HG02981 (cell line): Measurements from ENCODE around the gene CCNI2.

Experiments
- ATAC-seq: cut with Tn5 transposase; IDR thresholded peaks from one replicate; pipeline ENCODE4 v1.9.1; 2021; ENCODE audit warnings: mild to moderate bottlenecking, moderate library complexity; ENCODE audit not compliant: unreplicated experiment

CCNI2 gene

DNA sequence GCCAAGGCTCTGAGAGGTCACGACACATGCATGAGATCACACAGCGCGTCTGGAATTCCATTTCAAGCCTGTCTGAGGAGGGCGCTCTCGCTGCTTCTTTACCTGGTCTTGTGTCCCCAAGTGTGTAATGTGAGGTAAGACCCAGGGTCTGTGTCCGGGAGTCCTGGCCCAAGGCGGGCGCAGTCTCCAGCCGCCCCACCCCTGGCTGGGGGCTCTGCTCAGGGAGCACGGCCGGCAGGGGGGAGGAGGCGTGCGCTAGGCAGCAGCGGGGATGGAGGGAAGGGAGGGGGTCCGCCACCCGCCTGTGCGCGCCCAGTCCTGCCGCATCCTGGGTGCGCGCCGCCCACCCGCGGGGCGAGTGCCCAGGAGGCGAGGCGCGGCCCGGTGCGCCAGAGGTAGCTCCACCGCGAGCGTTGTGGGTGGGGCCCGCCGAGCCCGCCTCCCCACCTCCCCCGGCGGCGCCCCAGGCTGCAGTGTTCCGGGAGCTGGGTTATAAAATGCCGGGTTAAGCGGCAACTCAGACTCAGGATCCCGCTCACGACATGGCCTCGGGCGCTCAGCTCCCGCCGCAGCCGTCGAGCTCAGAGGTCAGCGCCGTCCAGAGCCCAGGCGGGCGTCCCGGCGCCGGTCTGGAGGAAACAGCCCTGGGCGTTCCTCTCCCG is at the start of gene CCNI2:
Gene CCNI2, plus strand, starts transcription at position 473 of the 662 bp plus-strand sequence. Its CDS starts 70 bp downstream, at position 543.
- no peak for ATAC-seq

- no peak for ATAC-seq
Measured at GRCh38 chr5:132704875-132705274, 42.4 kb upstream of the CCNI2 start.

- ATAC-seq = no peak
Measured at GRCh38 chr5:132708645-132709044, 38.6 kb upstream of the CCNI2 start.

- no peak for ATAC-seq
Measured at GRCh38 chr5:132714456-132715307, 32.5 kb upstream of the CCNI2 start.

- no peak for ATAC-seq
Measured at GRCh38 chr5:132718544-132719312, 28.5 kb upstream of the CCNI2 start.

GRCh38 chr5:132725745-132726144 is 21.5 kb upstream of the CCNI2 start:
- ATAC-seq = no peak

DNA sequence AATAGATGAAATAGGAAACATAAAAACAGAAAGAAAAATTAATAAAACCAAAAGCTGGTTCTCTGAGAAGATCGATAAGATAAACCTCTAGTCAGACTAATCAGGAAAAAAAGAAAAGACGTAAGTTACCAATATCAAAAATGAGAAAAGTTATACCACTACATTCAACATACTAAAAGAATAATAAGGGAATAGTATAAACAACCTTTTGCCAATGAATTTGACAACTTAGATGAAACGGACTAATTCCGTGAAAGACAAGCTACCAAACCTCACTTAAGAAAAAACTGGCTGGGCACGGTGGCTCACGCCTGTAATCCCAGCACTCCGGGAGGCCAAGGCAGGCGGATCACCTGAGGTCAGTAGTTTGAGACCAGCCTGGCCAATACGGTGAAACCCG is 17.3 kb upstream of the CCNI2 start:
- ATAC-seq = no peak

- ATAC-seq = no peak
Measured at GRCh38 chr5:132733499-132734148, 13.6 kb upstream of the CCNI2 start.

DNA sequence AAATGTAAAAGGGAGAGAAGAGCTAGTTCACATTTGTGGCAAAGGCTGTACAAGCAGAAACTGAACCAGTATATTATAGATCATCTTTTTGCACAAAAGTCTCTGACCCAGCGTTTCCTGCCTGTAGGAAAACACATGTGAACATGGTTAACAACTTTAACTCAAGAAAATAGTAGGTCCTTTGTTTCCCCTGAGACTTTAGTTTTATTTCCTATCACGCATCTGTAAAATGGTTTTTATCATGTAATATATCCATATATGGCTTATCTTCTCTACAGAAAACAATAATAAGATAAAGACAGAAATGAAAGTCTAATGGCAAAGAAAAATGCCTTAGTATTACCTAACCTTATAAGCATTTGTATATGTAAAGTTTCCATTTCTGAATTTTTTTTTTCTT is 12.5 kb upstream of the CCNI2 start:
- ATAC-seq = no peak

DNA sequence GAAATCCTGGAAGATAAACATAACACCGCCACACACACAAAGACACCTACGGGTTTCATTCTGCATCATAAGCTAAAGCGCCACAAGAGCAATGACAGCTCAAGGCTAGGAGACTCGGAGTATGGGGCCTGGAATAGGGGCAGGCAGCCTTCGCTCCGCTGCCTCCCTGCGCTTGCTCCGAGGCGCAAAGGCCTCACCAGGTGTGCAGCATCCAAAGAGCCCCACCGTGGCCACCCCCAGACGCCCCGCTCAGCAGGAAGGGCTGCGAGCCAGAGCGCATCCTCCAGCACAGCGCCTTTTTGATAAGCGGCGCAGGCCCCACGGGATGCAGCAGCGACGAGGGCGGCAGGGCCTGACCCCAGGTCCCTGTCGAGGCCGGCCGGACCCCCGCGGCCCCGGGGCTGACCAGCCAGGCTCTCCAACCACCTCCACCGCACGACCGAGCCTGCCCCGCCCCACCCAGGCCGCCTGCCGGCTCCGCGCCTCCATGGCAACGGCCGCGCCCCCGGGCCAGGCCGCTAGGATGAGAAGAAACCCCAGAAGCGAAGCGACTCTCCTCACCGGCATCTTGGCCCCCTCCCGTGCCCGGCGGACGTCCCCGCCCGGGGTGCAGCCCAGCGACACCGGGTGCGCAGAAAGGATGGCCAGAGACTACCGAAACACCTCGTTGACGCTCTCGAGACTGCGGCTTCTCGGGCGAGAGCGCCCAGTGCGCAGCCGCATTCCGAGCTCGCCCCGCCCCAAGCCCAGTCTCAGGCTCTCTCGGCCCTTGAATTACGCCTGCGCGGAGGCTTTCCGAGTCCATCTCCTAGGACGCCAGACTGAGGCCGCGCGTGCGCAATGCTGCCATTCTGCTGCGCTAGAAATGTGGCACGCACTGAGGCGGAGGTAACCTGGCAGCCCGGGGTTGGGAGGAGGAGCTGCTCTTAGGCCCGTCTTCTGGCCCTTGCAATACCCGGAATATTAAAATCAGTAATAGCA is 10.1 kb upstream of the CCNI2 start, which contains the start of gene KIF3A:
Gene KIF3A, minus strand, starts transcription at position 694 of the 981 bp plus-strand sequence. Its CDS starts 127 bp downstream, at position 567.
- ATAC-seq = peak; percentile 85

DNA sequence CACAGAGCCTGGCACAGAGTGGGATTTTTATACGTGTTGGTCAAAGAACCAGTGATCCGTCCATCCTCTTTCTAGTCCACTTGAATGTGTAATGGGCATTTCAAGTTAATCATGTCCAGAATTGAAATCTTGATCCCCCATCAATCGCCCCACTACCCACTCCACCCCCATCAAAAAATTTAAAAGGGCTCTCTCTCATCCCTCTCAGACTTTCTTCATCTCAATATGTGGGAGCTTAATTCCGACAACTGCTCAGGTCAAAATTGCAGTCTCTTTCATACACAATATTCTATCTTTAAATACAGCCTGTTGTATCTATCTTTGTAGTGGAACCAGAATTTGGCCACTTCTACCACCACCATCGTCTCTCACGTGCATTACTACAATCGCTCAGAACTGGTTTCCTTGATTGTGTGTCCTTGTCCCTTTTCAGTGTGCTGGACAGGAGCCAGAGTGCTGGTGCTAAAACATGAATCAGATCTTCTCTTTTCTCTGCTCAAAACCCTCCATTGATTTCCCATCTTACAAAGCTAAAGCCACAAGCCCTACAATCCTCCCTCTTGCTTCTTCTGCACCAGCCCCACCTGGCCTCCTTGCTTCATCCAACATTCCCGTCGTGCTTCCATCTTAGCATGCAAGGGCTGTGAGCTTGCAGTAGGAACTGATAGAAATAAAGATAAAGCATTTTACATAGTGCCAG is 9.1 kb upstream of the CCNI2 start:
- ATAC-seq = no peak

DNA sequence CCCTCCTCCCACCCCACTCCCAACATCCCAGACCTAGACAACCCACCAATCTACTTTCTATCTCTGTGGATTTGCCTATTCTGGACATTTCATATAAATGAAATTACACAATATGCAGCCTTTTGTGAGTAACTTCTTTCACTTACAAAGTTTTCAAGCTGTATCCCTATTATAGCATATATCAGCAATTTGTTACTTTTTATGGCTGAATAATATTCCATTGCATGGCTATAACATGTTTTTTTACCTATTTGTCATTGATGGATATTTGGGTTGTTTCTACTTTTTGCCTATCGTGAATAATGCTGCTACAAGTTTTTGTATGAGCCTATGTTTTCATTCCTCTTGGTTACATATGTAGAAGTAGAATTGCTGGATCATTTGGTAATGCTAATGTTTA is 8.0 kb upstream of the CCNI2 start:
- no peak for ATAC-seq

GRCh38 chr5:132742158-132742557 is 5.1 kb upstream of the CCNI2 start:
- ATAC-seq = no peak

GRCh38 chr5:132742626-132743025 is 4.6 kb upstream of the CCNI2 start:
- ATAC-seq = no peak

- no peak for ATAC-seq
Measured at GRCh38 chr5:132744659-132745058, 2.6 kb upstream of the CCNI2 start.

DNA sequence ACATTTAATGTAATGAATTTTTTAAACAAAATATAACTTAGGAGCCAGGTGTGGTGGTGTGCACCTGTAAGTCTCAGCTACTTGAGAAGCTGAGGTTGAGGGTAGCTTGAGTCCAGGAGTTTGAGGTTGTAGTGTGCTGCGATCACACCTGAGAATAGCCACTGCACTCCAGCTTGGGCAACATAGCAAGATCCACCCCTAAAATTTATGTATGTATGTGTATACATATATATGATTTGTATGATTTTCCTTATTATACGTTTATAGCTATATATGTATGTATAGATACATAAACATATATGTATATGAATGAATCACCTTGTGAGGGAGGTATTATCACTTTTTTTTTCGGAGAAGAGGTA is 653 bp upstream of the CCNI2 start:
- ATAC-seq = no peak

- ATAC-seq = no peak
Measured at GRCh38 chr5:132747616-132748440, 602 bp downstream of the CCNI2 start.

GRCh38 chr5:132748522-132749000 is 1.3 kb downstream of the CCNI2 start:
- ATAC-seq = no peak
